Fibroblast of pulmonary artery (primary cell): ENCODE data around the gene SLC38A9.

Source experiments
- DNase-seq: peaks from one replicate; pipeline ENCODE4 v3.0.0-alpha.2; 2010; ENCODE audit warnings: low read depth
- H3K4me3 ChIP-seq: replicated peaks from 2 replicates; pipeline ENCODE4 v1.5.1; 2011; ENCODE audit warnings: low read depth, mild to moderate bottlenecking, control low read depth, low read length, moderate library complexity
- CTCF ChIP-seq: IDR thresholded peaks from 2 replicates; pipeline ENCODE4 v1.5.1; 2011; ENCODE audit warnings: mild to moderate bottlenecking, control low read depth, low read length, inconsistent platforms; ENCODE audit errors: missing control alignments

SLC38A9 gene

GRCh38 chr5:55747778-55748318, 35.7 kb upstream of the SLC38A9 start:
- no peak for TF ChIP-seq CTCF
- H3K4me3 ChIP-seq: no peak overlapping the region
- no peak for DNase-seq

GRCh38 chr5:55742778-55743177, 30.7 kb upstream of the SLC38A9 start:
- no peak for DNase-seq
- H3K4me3 ChIP-seq: no peak overlapping the region
- no peak for TF ChIP-seq CTCF

- no peak for TF ChIP-seq CTCF
- DNase-seq: no peak
- H3K4me3 ChIP-seq: no peak within 1 kb of the TSS
Measured at GRCh38 chr5:55737793-55738192, 25.7 kb upstream of the SLC38A9 start, which contains the start of gene DDX4. TSS of gene DDX4 (plus strand) at chr5:55738061. CDS start at chr5:55738964, 903 bp downstream.

GRCh38 chr5:55734658-55735057, 22.5 kb upstream of the SLC38A9 start:
- TF ChIP-seq CTCF: no peak
- DNase-seq: no peak
- no peak overlapping the region for H3K4me3 ChIP-seq

- TF ChIP-seq CTCF: no peak
- no peak for DNase-seq
- H3K4me3 ChIP-seq: no peak overlapping the region
Measured at GRCh38 chr5:55732585-55732984, 20.5 kb upstream of the SLC38A9 start.

- DNase-seq: no peak
- H3K4me3 ChIP-seq: no peak overlapping the region
Measured at GRCh38 chr5:55731848-55732247, 19.7 kb upstream of the SLC38A9 start.

More at GRCh38 chr5:55731848-55732247, 19.7 kb upstream of the SLC38A9 start:
- no peak for TF ChIP-seq CTCF
